IMR-90 (cell line): ENCODE data around the gene KLK8. TPM values are rescaled to one million over a fixed set of nuclear protein-coding genes. Genes with fewer than 3 reads are reported as not detected.

Experiments
- ATAC-seq: fragments of 200-7000 bp; cut with Tn5 transposase; 2 replicates; pipeline ENCODE4 v1.9.1; 2020; ENCODE audit warnings: low read depth, mild to moderate bottlenecking, moderate library complexity
- BruUV-seq: library from RNA; stranded (reverse); fragments of 400-500 nt; replicated peaks from 2 replicates; lab custom pipeline; 2021; lab: Mats Ljungman, UMichigan
- CTCF ChIA-PET: fragments of 300-600 bp; formaldehyde crosslinking; extraction: SDS; loops from one replicate; lab custom pipeline; 2021; ENCODE audit warnings: antibody characterized with exemption; lab: Yijun Ruan, JAX
- POLR2A ChIA-PET: fragments of 300-600 bp; sonication (Branson Sonifier 250); formaldehyde crosslinking; loops from one replicate; lab custom pipeline; 2022; ENCODE audit warnings: antibody characterized with exemption; ENCODE audit not compliant: unreplicated experiment; lab: Charles Lee
- DNase-seq: peaks from one replicate; pipeline ENCODE4 v3.0.0; 2013
- H2AFZ ChIP-seq: replicated peaks from 2 replicates; pipeline ENCODE3; 2013; ENCODE audit warnings: low read length, mild to moderate bottlenecking; ENCODE audit not compliant: poor library complexity
- H2AK5ac ChIP-seq: 2 replicates; pipeline ENCODE4 v1.6.1; 2013; ENCODE audit warnings: low read depth, low read length, inconsistent platforms
- H2AK9ac ChIP-seq: replicated peaks from 2 replicates; pipeline ENCODE3; 2013; ENCODE audit warnings: mild to moderate bottlenecking, low read depth, low read length, moderate library complexity; ENCODE audit not compliant: poor library complexity
- H2BK120ac ChIP-seq: 2 replicates; pipeline ENCODE4 v1.6.1; 2013; ENCODE audit warnings: low read depth, low read length, inconsistent platforms
- H2BK15ac ChIP-seq: 3 replicates; pipeline ENCODE4 v1.6.1; 2013; ENCODE audit warnings: low read depth, low read length, inconsistent platforms
- H2BK20ac ChIP-seq: 2 replicates; pipeline ENCODE4 v1.6.1; 2013; ENCODE audit warnings: low read depth, mild to moderate bottlenecking, inconsistent platforms, low read length, moderate library complexity
- H2BK5ac ChIP-seq: 2 replicates; pipeline ENCODE4 v1.6.1; 2013; ENCODE audit warnings: mild to moderate bottlenecking, low read depth, low read length, inconsistent platforms; ENCODE audit not compliant: poor library complexity, severe bottlenecking
- H3K14ac ChIP-seq: replicated peaks from 2 replicates; pipeline ENCODE4 v1.6.1; 2013; ENCODE audit warnings: low read depth, low read length, inconsistent platforms
- H3K18ac ChIP-seq: 2 replicates; pipeline ENCODE4 v1.6.1; 2013; ENCODE audit warnings: low read depth, low read length, control low read depth
- H3K23ac ChIP-seq: 2 replicates; pipeline ENCODE4 v1.6.1; 2013; ENCODE audit warnings: low read depth, low read length, inconsistent platforms
- H3K27ac ChIP-seq: 2 replicates; pipeline ENCODE4 v1.5.1; 2013; ENCODE audit warnings: mild to moderate bottlenecking, control low read depth, low read length; ENCODE audit not compliant: insufficient read depth
- H3K27me3 ChIP-seq: 2 replicates; pipeline ENCODE4 v1.6.1; 2013; ENCODE audit warnings: low read length; ENCODE audit not compliant: control insufficient read depth, insufficient read depth
- H3K36me3 ChIP-seq: 2 replicates; pipeline ENCODE4 v1.6.1; 2013; ENCODE audit warnings: low read length, mixed read lengths; ENCODE audit not compliant: control insufficient read depth, insufficient read depth
- H3K4ac ChIP-seq: 2 replicates; pipeline ENCODE4 v1.6.1; 2013; ENCODE audit warnings: low read depth, low read length, inconsistent platforms
- H3K4me1 ChIP-seq: 2 replicates; pipeline ENCODE4 v1.6.1; 2013; ENCODE audit warnings: low read length, mixed read lengths; ENCODE audit not compliant: control insufficient read depth, insufficient read depth
- H3K4me2 ChIP-seq: 2 replicates; pipeline ENCODE4 v1.6.1; 2013; ENCODE audit warnings: low read depth, mild to moderate bottlenecking, control low read depth, low read length, moderate library complexity
- H3K4me3 ChIP-seq: 2 replicates; pipeline ENCODE4 v1.5.1; 2013; ENCODE audit warnings: low read depth, mild to moderate bottlenecking, control low read depth, low read length, moderate library complexity; ENCODE audit not compliant: insufficient read depth
- H3K56ac ChIP-seq: 2 replicates; pipeline ENCODE4 v1.6.1; 2013; ENCODE audit warnings: low read length, inconsistent platforms; ENCODE audit not compliant: insufficient read depth; ENCODE audit errors: extremely low read depth
- H3K79me1 ChIP-seq, 2 experiments: 2 replicates each; pipeline ENCODE4 v1.6.1; 2013; ENCODE audit warnings: low read length in 2 of 2, inconsistent platforms in 1 of 2, low read depth in 1 of 2
- H3K9ac ChIP-seq: 2 replicates; pipeline ENCODE4 v1.6.1; 2013; ENCODE audit warnings: low read depth, low read length, control low read depth
- H3K9me1 ChIP-seq: 2 replicates; pipeline ENCODE4 v1.6.1; 2013; ENCODE audit warnings: low read length, inconsistent platforms; ENCODE audit not compliant: insufficient read depth
- H3K9me3 ChIP-seq: 2 replicates; pipeline ENCODE4 v1.6.1; 2013; ENCODE audit warnings: low read length; ENCODE audit not compliant: control insufficient read depth, insufficient read depth
- H4K20me1 ChIP-seq: 2 replicates; pipeline ENCODE4 v1.6.1; 2013; ENCODE audit warnings: low read length, inconsistent platforms; ENCODE audit not compliant: insufficient read depth
- H4K5ac ChIP-seq: 2 replicates; pipeline ENCODE4 v1.6.1; 2013; ENCODE audit warnings: mild to moderate bottlenecking, low read depth, low read length, control low read depth
- H4K8ac ChIP-seq, 2 experiments: 2 replicates each; pipeline ENCODE4 v1.6.1; 2013; ENCODE audit warnings: low read depth in 2 of 2, low read length in 2 of 2, control low read depth in 1 of 2, inconsistent platforms in 1 of 2
- H4K91ac ChIP-seq: 2 replicates; pipeline ENCODE4 v1.6.1; 2013; ENCODE audit warnings: low read depth, low read length, inconsistent platforms; ENCODE audit not compliant: insufficient read depth
- BHLHE40 ChIP-seq: fragments of 150-350 bp; IDR thresholded peaks from 2 replicates; pipeline ENCODE4 v1.6.1; 2016; ENCODE audit warnings: mild to moderate bottlenecking, low read depth, low read length
- CEBPB ChIP-seq: IDR thresholded peaks from 2 replicates; pipeline ENCODE4 v1.6.1; 2012; ENCODE audit warnings: low read depth, low read length, improper control_type of control experiment
- CHD1 ChIP-seq: IDR thresholded peaks from 2 replicates; pipeline ENCODE4 v1.6.1; 2012; ENCODE audit warnings: low read depth, low read length, improper control_type of control experiment
- FOS ChIP-seq: fragments of 150-350 bp; IDR thresholded peaks from 2 replicates; pipeline ENCODE4 v1.6.1; 2016; ENCODE audit warnings: low read depth, low read length
- MAZ ChIP-seq: IDR thresholded peaks from 2 replicates; pipeline ENCODE4 v1.6.1; 2012; ENCODE audit warnings: low read depth, mild to moderate bottlenecking, low read length, improper control_type of control experiment, moderate library complexity, borderline replicate concordance
- NFE2L2 ChIP-seq: fragments of 150-350 bp; IDR thresholded peaks from 2 replicates; pipeline ENCODE4 v1.6.1; 2016; ENCODE audit warnings: low read depth, mild to moderate bottlenecking, low read length
- POLR2A ChIP-seq: IDR thresholded peaks from 2 replicates; pipeline ENCODE4 v1.6.1; 2012; ENCODE audit warnings: mild to moderate bottlenecking, low read depth, low read length
- RCOR1 ChIP-seq: IDR thresholded peaks from 2 replicates; pipeline ENCODE4 v1.6.1; 2012; ENCODE audit warnings: mild to moderate bottlenecking, low read length, improper control_type of control experiment; ENCODE audit not compliant: insufficient replicate concordance
- WGBS, 2 experiments: methylation state at CpG; one replicate each; pipeline versions ENCODE4 v1.1.5 to v1.1.7; 2013; ENCODE audit warnings: missing lambda C conversion rate in 2 of 2; ENCODE audit not compliant: insufficient read length in 1 of 2; ENCODE audit errors: extremely low coverage in 2 of 2; 5-methylcytosine and 5-hydroxymethylcytosine counted together
- dilution Hi-C: fragments of 300-500 bp; cut with HindIII; formaldehyde crosslinking; loops from one replicate; pipeline ENCODE4 v1.14.3; 2018; ENCODE audit warnings: low sequenced_read_pairs; ENCODE audit not compliant: unreplicated experiment
- in situ Hi-C: fragments of 300-500 bp; cut with MboI; formaldehyde crosslinking; loops from 3 replicates; pipeline ENCODE4 v1.14.3; 2019; ENCODE audit warnings: low sequenced_read_pairs, inconsistent platforms, mixed read lengths
- intact Hi-C: fragments of 100-400 bp; cut with micrococcal nuclease; formaldehyde crosslinking; loops from 2 replicates; pipeline ENCODE4 v1.10.0; 2022
- polyA plus RNA-seq, 3 experiments: library from polyadenylated mRNA; depleted of rRNA; stranded (reverse); fragments of >200 nt; gene quantifications; 2 replicates each; pipeline ENCODE4 v1.2.3, GENCODE V29; 2012; ENCODE audit warnings: low replicate concordance in 1 of 3
- total RNA-seq: library from RNA; depleted of rRNA; stranded (reverse); fragments of >200 nt; gene quantifications from 2 replicates; pipeline ENCODE4 v1.2.3, GENCODE V29; 2012
- TF ChIP-seq, protein P1 (sequence below): fragments of 150-350 bp; IDR thresholded peaks from 2 replicates; pipeline ENCODE4 v1.6.1; 2017; ENCODE audit warnings: mild to moderate bottlenecking, antibody characterized with exemption, low read length, low read depth

Gene KLK8
- total and polyA plus RNA-seq, 2 of the 4 experiments (the other 2 are of a cell fraction), result not detected

DNA sequence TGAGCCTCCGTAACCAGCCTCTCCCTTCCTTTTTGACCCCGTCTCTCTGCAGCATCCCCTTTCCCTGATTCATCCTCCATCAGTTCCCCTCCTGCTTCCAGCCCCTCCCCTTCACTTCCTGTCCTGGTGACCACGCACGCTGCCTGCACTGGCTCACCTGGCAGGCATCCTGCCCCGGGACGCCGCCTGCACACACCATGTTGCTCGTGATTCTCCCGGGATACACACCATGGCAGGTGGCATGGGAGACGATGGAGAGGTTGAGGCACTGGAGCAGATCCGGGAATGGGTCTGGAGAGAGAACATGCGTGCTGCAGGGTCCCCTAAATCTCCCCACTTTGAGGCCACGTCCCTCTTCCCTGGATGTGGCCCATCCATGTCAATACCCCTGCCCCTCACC is 29.2 kb upstream of the KLK8 start:
- H3K9ac ChIP-seq, result no peak overlapping the region
- H4K5ac ChIP-seq, result no peak overlapping the region
- H3K9me3 ChIP-seq, result peaks cover 8% of the 10 kb centered on the region; the same call in 1 of the 2 replicates
- H2AK9ac ChIP-seq, result no peak overlapping the region
- no peak overlapping the region for H2AFZ ChIP-seq
- no peaks in the 10 kb centered on the region for H3K4me1 ChIP-seq
- H2BK5ac ChIP-seq, result no peak overlapping the region
- H3K27me3 ChIP-seq, result no peaks in the 10 kb centered on the region
- CTCF ChIA-PET, result no interaction called here
- POLR2A ChIA-PET, result no interaction called here
- no peak overlapping the region for H3K56ac ChIP-seq
- intact Hi-C loops (no loop called here), in situ Hi-C loops (loop anchor here (10.0 kb wide), 1 partner anchor 144 kb away; no protein-coding TSS in a partner anchor), dilution Hi-C loops (no loop called here)
- H3K23ac ChIP-seq, result no peak overlapping the region
- H3K18ac ChIP-seq, result no peak overlapping the region
- ATAC-seq, result no peak
- no peak overlapping the region for H4K8ac ChIP-seq
- H3K4me3 ChIP-seq, result no peak overlapping the region
- H3K9me1 ChIP-seq, result no peaks in the 10 kb centered on the region
- no peaks in the 10 kb centered on the region for H3K36me3 ChIP-seq
- no peak overlapping the region for H4K91ac ChIP-seq
- no peaks in the 10 kb centered on the region for H3K79me1 ChIP-seq
- no peaks in the 10 kb centered on the region for H4K20me1 ChIP-seq
- no peak overlapping the region for H3K4me2 ChIP-seq
- no TSS peak for BruUV-seq
- H2BK20ac ChIP-seq, result no peak overlapping the region
- no peak overlapping the region for H2BK120ac ChIP-seq
- no peak overlapping the region for H2AK5ac ChIP-seq
- TF ChIP-seq NFE2L2 (no peak), FOS (no peak), CEBPB (no peak), MAZ (no peak), POLR2A (no peak), RCOR1 (no peak), CHD1 (no peak), BHLHE40 (no peak)
- TF ChIP-seq, protein P1, sequence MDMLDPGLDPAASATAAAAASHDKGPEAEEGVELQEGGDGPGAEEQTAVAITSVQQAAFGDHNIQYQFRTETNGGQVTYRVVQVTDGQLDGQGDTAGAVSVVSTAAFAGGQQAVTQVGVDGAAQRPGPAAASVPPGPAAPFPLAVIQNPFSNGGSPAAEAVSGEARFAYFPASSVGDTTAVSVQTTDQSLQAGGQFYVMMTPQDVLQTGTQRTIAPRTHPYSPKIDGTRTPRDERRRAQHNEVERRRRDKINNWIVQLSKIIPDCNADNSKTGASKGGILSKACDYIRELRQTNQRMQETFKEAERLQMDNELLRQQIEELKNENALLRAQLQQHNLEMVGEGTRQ, result no peak
- H3K4ac ChIP-seq, result no peak overlapping the region
- no peak overlapping the region for H2BK15ac ChIP-seq
- no peak overlapping the region for H3K27ac ChIP-seq
- 90% methylated on average over 7 of the region's 13 CpGs; no CpG with 5 or more reads in 1 of the 2 experiments for WGBS, 2 experiments
- no peak for DNase-seq
- H3K14ac ChIP-seq, result no peak overlapping the region
